Neural crest cell (in vitro differentiated cells): ENCODE data around the gene COL23A1. TPM values are rescaled to one million over a fixed set of nuclear protein-coding genes. Genes with fewer than 3 reads are reported as not detected.

Experiments used
- DNase-seq: peaks from one replicate; pipeline ENCODE4 v3.0.0; 2021; ENCODE audit warnings: low read depth, mixed read lengths, low spot score
- H3K27ac Mint-ChIP-seq: one replicate; pipeline ENCODE4 v1.8.0; 2021; ENCODE audit warnings: mild to moderate bottlenecking, mixed read lengths; ENCODE audit not compliant: unreplicated experiment
- H3K27me3 Mint-ChIP-seq: 2 replicates; pipeline ENCODE4 v1.8.0; 2021; ENCODE audit warnings: low read depth, mild to moderate bottlenecking, mixed read lengths
- H3K36me3 Mint-ChIP-seq: 2 replicates; pipeline ENCODE4 v1.8.0; 2021; ENCODE audit warnings: low read depth, mild to moderate bottlenecking, mixed read lengths
- H3K4me1 Mint-ChIP-seq: 2 replicates; pipeline ENCODE4 v1.8.0; 2021; ENCODE audit warnings: mixed read lengths
- H3K4me3 Mint-ChIP-seq: one replicate; pipeline ENCODE4 v1.8.0; 2021; ENCODE audit warnings: mild to moderate bottlenecking, mixed read lengths
- H3K9me3 Mint-ChIP-seq: 2 replicates; pipeline ENCODE4 v1.8.0; 2021; ENCODE audit warnings: mixed read lengths
- CTCF ChIP-seq: fragments of 200-600 bp; sonication (generic); conservative IDR thresholded peaks from 2 replicates; pipeline ENCODE4 v1.5.0; 2021; ENCODE audit warnings: antibody characterized with exemption, mild to moderate bottlenecking
- total RNA-seq: library from RNA; stranded (reverse); gene quantifications from 2 replicates; pipeline ENCODE4 v1.2.1, GENCODE V29; 2021

Gene COL23A1
- total RNA-seq, 1 donor from 2014 or later, result 33.7 TPM

- peak overlapping the region; percentile 70 for H3K27ac Mint-ChIP-seq
- peaks cover 4% of the 10 kb centered on the region for H3K27me3 Mint-ChIP-seq
- H3K36me3 Mint-ChIP-seq, result no peaks in the 10 kb centered on the region
- no peak overlapping the region for H3K4me3 Mint-ChIP-seq
- TF ChIP-seq CTCF, result no peak
- no peaks in the 10 kb centered on the region for H3K9me3 Mint-ChIP-seq
- H3K4me1 Mint-ChIP-seq, result peaks cover 70% of the 10 kb centered on the region
- no peak for DNase-seq
Observed at GRCh38 chr5:178468196-178468685, 122.0 kb downstream of the COL23A1 start.

GRCh38 chr5:178467568-178468195 lies 122.5 kb downstream of the COL23A1 start:
- Mint-ChIP-seq H3K36me3 (no peaks in the 10 kb centered on the region), H3K4me1 (peaks cover 74% of the 10 kb centered on the region), H3K27me3 (peaks cover 4% of the 10 kb centered on the region), H3K9me3 (no peaks in the 10 kb centered on the region), H3K27ac (peak overlapping the region; percentile 80), H3K4me3 (peak overlapping the region; percentile 50)
- no peak for DNase-seq
- no peak for TF ChIP-seq CTCF

GRCh38 chr5:178467205-178467567 lies 123.0 kb downstream of the COL23A1 start:
- H3K4me1 Mint-ChIP-seq, result peaks cover 79% of the 10 kb centered on the region
- TF ChIP-seq CTCF, result no peak
- H3K27ac Mint-ChIP-seq, result peak overlapping the region; percentile 80
- no peaks in the 10 kb centered on the region for H3K36me3 Mint-ChIP-seq
- H3K4me3 Mint-ChIP-seq, result peak overlapping the region; percentile 50
- peaks cover 4% of the 10 kb centered on the region for H3K27me3 Mint-ChIP-seq
- no peak for DNase-seq
- H3K9me3 Mint-ChIP-seq, result no peaks in the 10 kb centered on the region

DNA sequence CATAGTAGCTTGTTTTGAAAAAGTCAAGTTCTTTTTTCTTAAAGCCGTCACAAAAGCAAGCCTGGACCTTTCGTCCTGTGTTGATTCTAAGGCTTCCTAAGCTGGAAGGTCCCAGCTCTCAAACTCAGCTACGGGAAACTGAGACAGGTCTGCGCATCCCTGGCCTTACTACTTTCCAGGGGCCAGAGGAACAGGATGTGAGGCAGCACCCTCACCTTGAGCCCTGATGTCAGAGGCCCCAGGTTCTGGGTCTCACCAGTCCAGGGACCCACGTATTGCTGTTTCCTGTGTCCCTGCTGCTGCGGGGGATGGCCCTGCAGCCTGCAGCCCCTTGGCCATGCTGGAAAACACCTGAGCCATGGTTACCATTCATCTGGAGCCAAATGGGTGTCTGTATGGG lies 123.9 kb downstream of the COL23A1 start:
- no peak for DNase-seq
- Mint-ChIP-seq H3K36me3 (no peaks in the 10 kb centered on the region), H3K4me1 (peaks cover 82% of the 10 kb centered on the region), H3K4me3 (no peak overlapping the region), H3K27ac (no peak overlapping the region), H3K27me3 (peaks cover 4% of the 10 kb centered on the region), H3K9me3 (no peaks in the 10 kb centered on the region)
- TF ChIP-seq CTCF, result no peak

GRCh38 chr5:178465861-178466288 lies 124.3 kb downstream of the COL23A1 start:
- H3K27ac Mint-ChIP-seq, result no peak overlapping the region
- peaks cover 86% of the 10 kb centered on the region for H3K4me1 Mint-ChIP-seq
- no peak overlapping the region for H3K4me3 Mint-ChIP-seq
- no peak for DNase-seq
- no peak for TF ChIP-seq CTCF
- no peaks in the 10 kb centered on the region for H3K36me3 Mint-ChIP-seq
- peaks cover 4% of the 10 kb centered on the region for H3K27me3 Mint-ChIP-seq
- no peaks in the 10 kb centered on the region for H3K9me3 Mint-ChIP-seq
